ENCODE results near the gene CAPN11.

GRCh38 chr6:44193307-44193910, 34.8 kb downstream of the CAPN11 start:
- no peak for TF ChIP-seq CTCF (conservative IDR thresholded peaks at IDR 0.05; ENCODE audit: low read depth, low read length)
- no peak for TF ChIP-seq CEBPB (IDR thresholded peaks at IDR 0.05; ENCODE audit: low read depth, low read length)
- TF ChIP-seq, protein P1, sequence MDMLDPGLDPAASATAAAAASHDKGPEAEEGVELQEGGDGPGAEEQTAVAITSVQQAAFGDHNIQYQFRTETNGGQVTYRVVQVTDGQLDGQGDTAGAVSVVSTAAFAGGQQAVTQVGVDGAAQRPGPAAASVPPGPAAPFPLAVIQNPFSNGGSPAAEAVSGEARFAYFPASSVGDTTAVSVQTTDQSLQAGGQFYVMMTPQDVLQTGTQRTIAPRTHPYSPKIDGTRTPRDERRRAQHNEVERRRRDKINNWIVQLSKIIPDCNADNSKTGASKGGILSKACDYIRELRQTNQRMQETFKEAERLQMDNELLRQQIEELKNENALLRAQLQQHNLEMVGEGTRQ (IDR thresholded peaks at IDR 0.05; ENCODE audit: low read depth, low read length), result no peak
- TF ChIP-seq POLR2A (IDR thresholded peaks at IDR 0.05; ENCODE audit: low read depth, low read length), result no peak
- no peak for TF ChIP-seq FOS (IDR thresholded peaks at IDR 0.05; ENCODE audit: low read depth, low read length)
- no peak for TF ChIP-seq RAD21 (IDR thresholded peaks at IDR 0.05; ENCODE audit: low read length)
- TF ChIP-seq MAFK (IDR thresholded peaks at IDR 0.05; ENCODE audit: low read depth, low read length), result no peak
- TF ChIP-seq SMC3 (IDR thresholded peaks at IDR 0.05; ENCODE audit: low read depth, low read length), result no peak
